ENCODE results near the gene UMAD1. TPM values are rescaled to one million over a fixed set of nuclear protein-coding genes. Genes with fewer than 3 reads are reported as not detected.

UMAD1 gene
- total RNA-seq, 1 donor from 2014 or later: 11.3 TPM

DNA sequence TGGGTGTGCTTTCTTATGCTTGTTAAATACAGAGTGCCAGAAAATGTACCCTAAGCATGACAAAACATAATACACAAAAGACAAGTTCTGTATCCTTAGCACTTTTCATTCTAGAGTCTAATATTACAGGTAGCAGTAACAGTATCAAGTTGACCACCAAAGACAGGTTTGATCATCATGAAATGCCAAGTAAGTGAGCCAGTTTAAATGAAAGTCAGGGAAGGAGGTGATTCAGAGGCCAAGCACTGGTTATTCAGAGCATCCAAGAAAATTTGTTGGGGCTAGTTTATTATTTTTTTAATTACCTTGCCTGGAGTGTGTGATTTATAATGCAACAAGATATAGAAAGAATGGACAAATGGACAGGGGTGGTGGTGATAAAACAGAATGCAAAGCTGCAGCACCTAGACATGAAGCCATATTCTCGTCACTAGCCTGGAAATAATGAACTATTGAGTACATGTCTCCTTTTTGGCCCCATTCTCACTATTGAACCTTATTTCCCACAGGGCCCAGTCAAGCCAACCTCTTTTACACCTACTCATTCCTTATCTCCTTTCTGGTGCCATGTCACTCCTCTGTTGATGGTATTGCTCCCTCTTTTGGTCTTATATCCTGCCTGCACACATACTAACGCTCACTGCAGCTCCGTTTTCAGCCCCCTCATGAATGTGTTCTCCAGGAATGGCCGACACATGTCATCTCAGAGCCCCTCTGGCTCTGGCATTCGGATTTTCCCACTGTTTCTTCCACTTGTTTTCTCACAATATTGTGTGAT lies 249.4 kb downstream of the UMAD1 start:
- peak; percentile 29 for DNase-seq (ENCODE audit: low read depth)
- no peak for FAIRE-seq

DNA sequence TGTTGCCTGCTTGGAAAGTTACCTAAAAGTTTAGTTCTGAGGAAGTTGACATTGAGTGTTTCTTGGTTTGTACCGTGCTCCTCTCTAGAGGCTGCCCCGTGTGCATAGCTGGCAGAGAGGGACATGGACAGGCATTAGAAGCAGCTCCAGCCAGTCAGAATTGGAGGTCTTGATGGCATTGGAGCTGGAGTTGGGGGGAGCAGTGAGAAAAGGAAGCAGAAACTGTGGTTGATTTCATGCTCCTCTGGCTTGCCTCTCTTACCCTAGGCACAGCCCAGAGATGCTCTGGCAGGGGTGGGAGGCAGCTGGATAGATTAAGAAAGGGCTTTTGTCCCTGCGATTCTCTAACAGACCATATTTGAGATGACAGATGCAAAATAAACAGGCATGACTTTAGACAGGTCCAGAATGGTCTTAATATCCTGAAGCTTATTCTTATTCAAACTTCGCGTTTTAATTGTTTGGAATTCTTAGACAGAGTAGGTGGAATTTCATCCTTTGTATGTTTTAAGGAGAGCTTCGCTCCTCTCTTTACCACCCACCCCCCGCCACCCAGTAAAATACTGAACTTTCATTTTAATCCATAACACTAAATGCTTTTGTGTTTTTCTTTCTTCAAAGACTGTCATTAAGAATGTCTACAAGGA lies 254.6 kb downstream of the UMAD1 start:
- FAIRE-seq (no peak), DNase-seq (ENCODE audit: low read depth) (no peak)

More for the DNA sequence above, 249.4 kb downstream of the UMAD1 start:
- Histone ChIP-seq H3K36me3 (ENCODE audit: control insufficient read depth, insufficient read depth, low read length) (no peaks in the 10 kb centered on the region), H3K27me3 (ENCODE audit: control insufficient read depth, insufficient read depth, low read length) (no peaks in the 10 kb centered on the region), H3K4me3 (ENCODE audit: low read depth, low read length) (no peak overlapping the region)
- TF ChIP-seq, protein P1, sequence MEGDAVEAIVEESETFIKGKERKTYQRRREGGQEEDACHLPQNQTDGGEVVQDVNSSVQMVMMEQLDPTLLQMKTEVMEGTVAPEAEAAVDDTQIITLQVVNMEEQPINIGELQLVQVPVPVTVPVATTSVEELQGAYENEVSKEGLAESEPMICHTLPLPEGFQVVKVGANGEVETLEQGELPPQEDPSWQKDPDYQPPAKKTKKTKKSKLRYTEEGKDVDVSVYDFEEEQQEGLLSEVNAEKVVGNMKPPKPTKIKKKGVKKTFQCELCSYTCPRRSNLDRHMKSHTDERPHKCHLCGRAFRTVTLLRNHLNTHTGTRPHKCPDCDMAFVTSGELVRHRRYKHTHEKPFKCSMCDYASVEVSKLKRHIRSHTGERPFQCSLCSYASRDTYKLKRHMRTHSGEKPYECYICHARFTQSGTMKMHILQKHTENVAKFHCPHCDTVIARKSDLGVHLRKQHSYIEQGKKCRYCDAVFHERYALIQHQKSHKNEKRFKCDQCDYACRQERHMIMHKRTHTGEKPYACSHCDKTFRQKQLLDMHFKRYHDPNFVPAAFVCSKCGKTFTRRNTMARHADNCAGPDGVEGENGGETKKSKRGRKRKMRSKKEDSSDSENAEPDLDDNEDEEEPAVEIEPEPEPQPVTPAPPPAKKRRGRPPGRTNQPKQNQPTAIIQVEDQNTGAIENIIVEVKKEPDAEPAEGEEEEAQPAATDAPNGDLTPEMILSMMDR (IDR thresholded peaks at IDR 0.05; ENCODE audit: insufficient read depth, low read length, severe bottlenecking): no peak

DNA sequence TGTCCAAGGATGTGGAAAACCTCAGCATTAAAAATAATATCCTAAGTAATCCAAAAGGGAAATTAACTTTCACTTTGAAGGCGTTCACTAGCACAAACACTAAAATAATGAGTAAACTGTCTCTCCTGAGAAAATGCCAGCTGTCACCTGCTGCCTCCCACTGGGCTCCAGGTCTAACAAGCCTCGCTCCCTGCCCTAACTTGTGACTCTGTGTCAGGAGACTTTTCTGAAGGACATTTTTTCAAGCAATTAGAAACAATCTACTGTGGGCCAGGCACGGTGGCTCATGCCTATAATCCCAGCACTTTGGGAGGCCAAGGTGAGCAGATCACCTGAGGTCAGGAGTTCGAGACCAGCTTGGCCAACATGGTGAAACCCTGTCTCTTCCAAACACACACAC lies 255.2 kb downstream of the UMAD1 start:
- H3K36me3 ChIP-seq (ENCODE audit: control insufficient read depth, insufficient read depth, low read length): no peaks in the 10 kb centered on the region
- no peak overlapping the region for H3K4me3 ChIP-seq (ENCODE audit: low read depth, low read length)
- no peaks in the 10 kb centered on the region for H3K27me3 ChIP-seq (ENCODE audit: control insufficient read depth, insufficient read depth, low read length)
- no peak for DNase-seq (ENCODE audit: low read depth)
- TF ChIP-seq, protein P1 (IDR thresholded peaks at IDR 0.05; ENCODE audit: insufficient read depth, low read length, severe bottlenecking): peak; percentile 13
- no peak for FAIRE-seq

More for the DNA sequence above, 254.6 kb downstream of the UMAD1 start:
- TF ChIP-seq, protein P1 (IDR thresholded peaks at IDR 0.05; ENCODE audit: insufficient read depth, low read length, severe bottlenecking): no peak
- no peak overlapping the region for H3K4me3 ChIP-seq (ENCODE audit: low read depth, low read length)
- H3K27me3 ChIP-seq (ENCODE audit: control insufficient read depth, insufficient read depth, low read length): no peaks in the 10 kb centered on the region
- H3K36me3 ChIP-seq (ENCODE audit: control insufficient read depth, insufficient read depth, low read length): no peaks in the 10 kb centered on the region

DNA sequence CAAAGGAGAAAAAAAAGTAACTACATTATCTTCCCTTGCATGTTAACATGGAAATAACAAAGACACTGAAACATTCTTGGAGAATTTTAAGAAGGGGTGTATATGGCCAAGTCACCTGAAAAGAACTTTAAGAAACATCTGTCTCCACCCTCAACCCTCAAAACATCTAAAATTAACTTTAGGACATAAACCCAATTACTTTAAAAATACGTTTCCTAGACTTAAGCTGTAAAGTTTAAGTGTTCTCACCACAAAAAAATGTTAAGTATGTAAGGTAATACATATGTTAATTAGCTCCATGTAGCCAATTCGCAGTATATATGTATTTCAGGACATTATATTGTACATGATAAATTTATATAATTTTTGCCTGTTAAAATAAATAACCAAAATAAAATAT lies 257.0 kb downstream of the UMAD1 start:
- TF ChIP-seq, protein P1 (IDR thresholded peaks at IDR 0.05; ENCODE audit: insufficient read depth, low read length, severe bottlenecking): no peak
- FAIRE-seq: no peak
- no peak overlapping the region for H3K4me3 ChIP-seq (ENCODE audit: low read depth, low read length)
- no peak for DNase-seq (ENCODE audit: low read depth)
- H3K36me3 ChIP-seq (ENCODE audit: control insufficient read depth, insufficient read depth, low read length): no peaks in the 10 kb centered on the region
- no peaks in the 10 kb centered on the region for H3K27me3 ChIP-seq (ENCODE audit: control insufficient read depth, insufficient read depth, low read length)

DNA sequence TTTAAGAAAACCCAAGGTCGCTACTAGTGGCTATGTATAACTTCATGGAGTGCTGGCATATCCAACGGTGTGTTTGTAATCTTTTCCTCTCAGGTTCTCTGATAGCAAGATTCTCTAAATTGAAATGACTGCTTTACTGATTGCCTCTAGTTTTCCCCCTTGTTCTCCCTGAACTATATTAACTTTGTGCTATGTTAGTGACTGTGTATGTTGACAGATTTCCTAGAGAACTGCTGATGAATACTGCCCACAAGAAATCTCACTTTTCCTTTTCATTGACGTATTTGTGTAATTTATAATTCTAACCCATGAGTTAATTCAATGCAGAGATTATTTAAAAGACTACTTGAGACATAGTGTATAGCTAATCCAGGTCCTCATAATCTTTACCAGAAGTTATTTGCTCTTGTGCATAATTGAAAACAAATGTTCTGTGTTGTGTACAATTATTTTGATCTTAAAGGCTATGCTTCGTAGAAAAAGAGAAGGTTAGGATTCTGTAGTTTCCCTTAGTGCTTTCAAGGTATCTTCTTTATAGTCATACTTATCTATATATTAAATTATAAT lies 257.5 kb downstream of the UMAD1 start:
- no peak overlapping the region for H3K4me3 ChIP-seq (ENCODE audit: low read depth, low read length)
- DNase-seq (ENCODE audit: low read depth): no peak
- H3K36me3 ChIP-seq (ENCODE audit: control insufficient read depth, insufficient read depth, low read length): no peaks in the 10 kb centered on the region
- no peak for FAIRE-seq
- H3K27me3 ChIP-seq (ENCODE audit: control insufficient read depth, insufficient read depth, low read length): no peaks in the 10 kb centered on the region
- TF ChIP-seq, protein P1 (IDR thresholded peaks at IDR 0.05; ENCODE audit: insufficient read depth, low read length, severe bottlenecking): no peak
